Esophagus muscularis mucosa (tissue), 4 donors: ENCODE measurements around the gene LAT.

Experiments
- EP300 ChIP-seq: sonication (generic); formaldehyde crosslinking; IDR thresholded peaks from one replicate; pipeline ENCODE4 v1.6.1; 2017; ENCODE audit warnings: antibody characterized with exemption
- POLR2A ChIP-seq: fragments of 450-650 bp; IDR thresholded peaks from one replicate; pipeline ENCODE4 v1.6.1; 2017; ENCODE audit warnings: antibody characterized with exemption, moderate library complexity, mild to moderate bottlenecking, low read depth
- TF ChIP-seq, protein P1 (sequence below), 3 experiments: fragments of 200-600 bp in 2 of 3; fragments of 450-650 bp in 1 of 3; sonication (generic) in 2 of 3; IDR thresholded peaks; one replicate each; pipeline ENCODE4 v1.5.1; 2017 to 2019; ENCODE audit warnings: antibody characterized with exemption in 3 of 3, mild to moderate bottlenecking in 2 of 3, moderate library complexity in 1 of 3

DNA sequence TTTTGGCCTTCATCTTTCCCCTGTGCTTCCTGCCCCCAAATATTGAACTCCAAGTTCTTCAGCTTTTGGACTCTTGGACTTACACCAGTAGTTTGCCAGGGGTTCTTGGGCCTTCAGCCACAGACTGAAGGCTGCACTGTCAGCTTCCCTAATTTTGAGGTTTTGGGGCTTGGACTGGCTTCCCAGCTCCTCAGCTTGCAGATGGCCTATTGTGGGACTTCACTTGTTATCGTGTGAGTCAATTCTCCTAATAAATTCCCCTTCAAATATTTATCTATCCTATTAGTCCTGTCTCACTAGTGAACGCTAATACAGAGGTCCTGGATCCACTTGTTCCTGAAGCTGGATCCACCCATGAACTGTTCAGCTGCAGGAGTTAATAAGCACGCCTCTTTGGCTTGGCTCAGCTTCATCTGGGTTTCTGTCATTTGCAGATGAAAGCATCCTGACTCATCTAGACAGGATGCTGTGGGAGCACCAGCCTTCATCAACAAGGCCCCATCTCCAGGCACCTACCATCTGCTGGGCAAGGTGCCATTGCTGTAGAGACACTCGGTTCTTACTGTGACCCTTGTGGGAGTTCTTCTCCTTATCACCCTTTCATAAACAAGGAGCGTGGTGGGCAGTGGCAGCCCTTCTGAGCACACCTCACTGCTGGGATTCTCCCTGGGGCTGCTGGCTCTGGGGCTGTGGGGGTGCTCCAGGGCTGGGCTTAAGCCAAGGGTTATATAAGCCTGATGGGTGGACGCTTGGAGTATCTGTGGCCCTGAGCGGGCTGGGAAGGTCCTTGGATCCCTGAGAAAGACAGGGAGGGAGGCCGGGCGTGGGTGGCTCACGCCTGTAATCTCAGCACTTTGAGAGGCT, 23.1 kb downstream of the LAT start:
- no peak for TF ChIP-seq POLR2A
- no peak for TF ChIP-seq EP300
- TF ChIP-seq, protein P1, sequence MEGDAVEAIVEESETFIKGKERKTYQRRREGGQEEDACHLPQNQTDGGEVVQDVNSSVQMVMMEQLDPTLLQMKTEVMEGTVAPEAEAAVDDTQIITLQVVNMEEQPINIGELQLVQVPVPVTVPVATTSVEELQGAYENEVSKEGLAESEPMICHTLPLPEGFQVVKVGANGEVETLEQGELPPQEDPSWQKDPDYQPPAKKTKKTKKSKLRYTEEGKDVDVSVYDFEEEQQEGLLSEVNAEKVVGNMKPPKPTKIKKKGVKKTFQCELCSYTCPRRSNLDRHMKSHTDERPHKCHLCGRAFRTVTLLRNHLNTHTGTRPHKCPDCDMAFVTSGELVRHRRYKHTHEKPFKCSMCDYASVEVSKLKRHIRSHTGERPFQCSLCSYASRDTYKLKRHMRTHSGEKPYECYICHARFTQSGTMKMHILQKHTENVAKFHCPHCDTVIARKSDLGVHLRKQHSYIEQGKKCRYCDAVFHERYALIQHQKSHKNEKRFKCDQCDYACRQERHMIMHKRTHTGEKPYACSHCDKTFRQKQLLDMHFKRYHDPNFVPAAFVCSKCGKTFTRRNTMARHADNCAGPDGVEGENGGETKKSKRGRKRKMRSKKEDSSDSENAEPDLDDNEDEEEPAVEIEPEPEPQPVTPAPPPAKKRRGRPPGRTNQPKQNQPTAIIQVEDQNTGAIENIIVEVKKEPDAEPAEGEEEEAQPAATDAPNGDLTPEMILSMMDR (IDR thresholded peaks at IDR 0.05): no peak
